ENCODE results near the gene MKKS.

Gene MKKS

GRCh38 chr20:10454151-10454750, 20.2 kb upstream of the MKKS start:
- no peaks in the 10 kb centered on the region for H3K27me3 ChIP-seq (ENCODE audit: control insufficient read depth in 2 of 2, insufficient read depth in 2 of 2, low read length in 2 of 2)
- H3K9ac ChIP-seq (ENCODE audit: low read depth in 1 of 2, low read length in 2 of 2) = no peak overlapping the region
- no peaks in the 10 kb centered on the region for H3K9me3 ChIP-seq (ENCODE audit: control insufficient read depth in 2 of 2, low read length in 2 of 2)
- H3K27ac ChIP-seq (ENCODE audit: low read depth in 2 of 2, low read length in 2 of 2) = no peak overlapping the region
- H3K4me1 ChIP-seq (ENCODE audit: control insufficient read depth in 2 of 2, insufficient read depth in 2 of 2, low read length in 2 of 2) = no peaks in the 10 kb centered on the region
- H3K4me3 ChIP-seq (ENCODE audit: low read length in 2 of 2) = no peak overlapping the region
- H3K36me3 ChIP-seq (ENCODE audit: control insufficient read depth in 2 of 2, insufficient read depth in 2 of 2, low read length in 2 of 2) = no peaks in the 10 kb centered on the region

- H3K4me3 ChIP-seq (ENCODE audit: low read length in 2 of 2) = no peak overlapping the region
- H3K9ac ChIP-seq (ENCODE audit: low read depth in 1 of 2, low read length in 2 of 2) = no peak overlapping the region
- no peaks in the 10 kb centered on the region for H3K27me3 ChIP-seq (ENCODE audit: control insufficient read depth in 2 of 2, insufficient read depth in 2 of 2, low read length in 2 of 2)
- H3K4me1 ChIP-seq (ENCODE audit: control insufficient read depth in 2 of 2, insufficient read depth in 2 of 2, low read length in 2 of 2) = no peaks in the 10 kb centered on the region
- no peaks in the 10 kb centered on the region for H3K9me3 ChIP-seq (ENCODE audit: control insufficient read depth in 2 of 2, low read length in 2 of 2)
- H3K36me3 ChIP-seq (ENCODE audit: control insufficient read depth in 2 of 2, insufficient read depth in 2 of 2, low read length in 2 of 2) = no peaks in the 10 kb centered on the region
- no peak overlapping the region for H3K27ac ChIP-seq (ENCODE audit: low read depth in 2 of 2, low read length in 2 of 2)
Measured at GRCh38 chr20:10453241-10453640, 19.2 kb upstream of the MKKS start.

- Histone ChIP-seq H3K4me3 (ENCODE audit: low read length in 2 of 2) (no peak overlapping the region), H3K27me3 (ENCODE audit: control insufficient read depth in 2 of 2, insufficient read depth in 2 of 2, low read length in 2 of 2) (no peaks in the 10 kb centered on the region), H3K4me1 (ENCODE audit: control insufficient read depth in 2 of 2, insufficient read depth in 2 of 2, low read length in 2 of 2) (no peaks in the 10 kb centered on the region), H3K9me3 (ENCODE audit: control insufficient read depth in 2 of 2, low read length in 2 of 2) (no peaks in the 10 kb centered on the region), H3K27ac (ENCODE audit: low read depth in 2 of 2, low read length in 2 of 2) (no peak overlapping the region), H3K9ac (ENCODE audit: low read depth in 1 of 2, low read length in 2 of 2) (no peak overlapping the region), H3K36me3 (ENCODE audit: control insufficient read depth in 2 of 2, insufficient read depth in 2 of 2, low read length in 2 of 2) (no peaks in the 10 kb centered on the region)
Measured at GRCh38 chr20:10449270-10449669, 15.2 kb upstream of the MKKS start.

GRCh38 chr20:10448270-10449156, 14.5 kb upstream of the MKKS start:
- Histone ChIP-seq H3K9me3 (ENCODE audit: control insufficient read depth in 2 of 2, low read length in 2 of 2) (no peaks in the 10 kb centered on the region), H3K9ac (ENCODE audit: low read depth in 1 of 2, low read length in 2 of 2) (no peak overlapping the region), H3K4me1 (ENCODE audit: control insufficient read depth in 2 of 2, insufficient read depth in 2 of 2, low read length in 2 of 2) (no peaks in the 10 kb centered on the region), H3K36me3 (ENCODE audit: control insufficient read depth in 2 of 2, insufficient read depth in 2 of 2, low read length in 2 of 2) (no peaks in the 10 kb centered on the region), H3K27me3 (ENCODE audit: control insufficient read depth in 2 of 2, insufficient read depth in 2 of 2, low read length in 2 of 2) (no peaks in the 10 kb centered on the region), H3K4me3 (ENCODE audit: low read length in 2 of 2) (no peak overlapping the region), H3K27ac (ENCODE audit: low read depth in 2 of 2, low read length in 2 of 2) (no peak overlapping the region)

- Histone ChIP-seq H3K9me3 (ENCODE audit: control insufficient read depth in 2 of 2, low read length in 2 of 2) (no peaks in the 10 kb centered on the region), H3K9ac (ENCODE audit: low read depth in 1 of 2, low read length in 2 of 2) (no peak overlapping the region), H3K4me1 (ENCODE audit: control insufficient read depth in 2 of 2, insufficient read depth in 2 of 2, low read length in 2 of 2) (no peaks in the 10 kb centered on the region), H3K27ac (ENCODE audit: low read depth in 2 of 2, low read length in 2 of 2) (no peak overlapping the region), H3K36me3 (ENCODE audit: control insufficient read depth in 2 of 2, insufficient read depth in 2 of 2, low read length in 2 of 2) (no peaks in the 10 kb centered on the region), H3K27me3 (ENCODE audit: control insufficient read depth in 2 of 2, insufficient read depth in 2 of 2, low read length in 2 of 2) (no peaks in the 10 kb centered on the region), H3K4me3 (ENCODE audit: low read length in 2 of 2) (peak overlapping the region in 1 of 2 donors; percentile 50)
Measured at GRCh38 chr20:10447028-10447427, 13.0 kb upstream of the MKKS start.

GRCh38 chr20:10445758-10446157, 11.7 kb upstream of the MKKS start:
- H3K4me1 ChIP-seq (ENCODE audit: control insufficient read depth in 2 of 2, insufficient read depth in 2 of 2, low read length in 2 of 2) = no peaks in the 10 kb centered on the region
- no peaks in the 10 kb centered on the region for H3K36me3 ChIP-seq (ENCODE audit: control insufficient read depth in 2 of 2, insufficient read depth in 2 of 2, low read length in 2 of 2)
- H3K27ac ChIP-seq (ENCODE audit: low read depth in 2 of 2, low read length in 2 of 2) = no peak overlapping the region
- no peaks in the 10 kb centered on the region for H3K27me3 ChIP-seq (ENCODE audit: control insufficient read depth in 2 of 2, insufficient read depth in 2 of 2, low read length in 2 of 2)
- no peak overlapping the region for H3K9ac ChIP-seq (ENCODE audit: low read depth in 1 of 2, low read length in 2 of 2)
- H3K9me3 ChIP-seq (ENCODE audit: control insufficient read depth in 2 of 2, low read length in 2 of 2) = no peaks in the 10 kb centered on the region
- no peak overlapping the region for H3K4me3 ChIP-seq (ENCODE audit: low read length in 2 of 2)

- H3K4me1 ChIP-seq (ENCODE audit: control insufficient read depth in 2 of 2, insufficient read depth in 2 of 2, low read length in 2 of 2) = no peaks in the 10 kb centered on the region
- H3K9ac ChIP-seq (ENCODE audit: low read depth in 1 of 2, low read length in 2 of 2) = no peak overlapping the region
- H3K4me3 ChIP-seq (ENCODE audit: low read length in 2 of 2) = no peak overlapping the region
- H3K36me3 ChIP-seq (ENCODE audit: control insufficient read depth in 2 of 2, insufficient read depth in 2 of 2, low read length in 2 of 2) = no peaks in the 10 kb centered on the region
- no peaks in the 10 kb centered on the region for H3K9me3 ChIP-seq (ENCODE audit: control insufficient read depth in 2 of 2, low read length in 2 of 2)
- H3K27me3 ChIP-seq (ENCODE audit: control insufficient read depth in 2 of 2, insufficient read depth in 2 of 2, low read length in 2 of 2) = no peaks in the 10 kb centered on the region
- H3K27ac ChIP-seq (ENCODE audit: low read depth in 2 of 2, low read length in 2 of 2) = no peak overlapping the region
Measured at GRCh38 chr20:10443936-10444335, 9.9 kb upstream of the MKKS start.

GRCh38 chr20:10438217-10438616, 4.2 kb upstream of the MKKS start:
- Histone ChIP-seq H3K27ac (ENCODE audit: low read depth in 2 of 2, low read length in 2 of 2) (no peak overlapping the region), H3K9ac (ENCODE audit: low read depth in 1 of 2, low read length in 2 of 2) (no peak overlapping the region), H3K4me3 (ENCODE audit: low read length in 2 of 2) (no peak overlapping the region), H3K4me1 (ENCODE audit: control insufficient read depth in 2 of 2, insufficient read depth in 2 of 2, low read length in 2 of 2) (peaks cover 2 to 6% of the 10 kb centered on the region in 2 donors), H3K27me3 (ENCODE audit: control insufficient read depth in 2 of 2, insufficient read depth in 2 of 2, low read length in 2 of 2) (no peaks in the 10 kb centered on the region), H3K9me3 (ENCODE audit: control insufficient read depth in 2 of 2, low read length in 2 of 2) (no peaks in the 10 kb centered on the region), H3K36me3 (ENCODE audit: control insufficient read depth in 2 of 2, insufficient read depth in 2 of 2, low read length in 2 of 2) (no peaks in the 10 kb centered on the region)

GRCh38 chr20:10436053-10436699, 2.2 kb upstream of the MKKS start:
- Histone ChIP-seq H3K4me3 (ENCODE audit: low read length in 2 of 2) (peak overlapping the region; percentile 92 to 99), H3K9ac (ENCODE audit: low read depth in 1 of 2, low read length in 2 of 2) (no peak overlapping the region), H3K36me3 (ENCODE audit: control insufficient read depth in 2 of 2, insufficient read depth in 2 of 2, low read length in 2 of 2) (no peaks in the 10 kb centered on the region), H3K4me1 (ENCODE audit: control insufficient read depth in 2 of 2, insufficient read depth in 2 of 2, low read length in 2 of 2) (peaks cover 6 to 11% of the 10 kb centered on the region in 2 donors), H3K27me3 (ENCODE audit: control insufficient read depth in 2 of 2, insufficient read depth in 2 of 2, low read length in 2 of 2) (no peaks in the 10 kb centered on the region), H3K9me3 (ENCODE audit: control insufficient read depth in 2 of 2, low read length in 2 of 2) (no peaks in the 10 kb centered on the region), H3K27ac (ENCODE audit: low read depth in 2 of 2, low read length in 2 of 2) (no peak overlapping the region)

All from mucosa of rectum (tissue), 2 donors.